Large intestine (tissue), 3 donors: Measurements from ENCODE around the gene FADS1. TPM values are rescaled to one million over a fixed set of nuclear protein-coding genes. Genes with fewer than 3 reads are reported as not detected.

ENCODE experiments used
- DNase-seq, 2 donors: peaks; one replicate each; pipeline versions ENCODE4 v3.0.0 to v3.0.0-alpha.2; 2013
- H3K27ac ChIP-seq: one replicate; pipeline ENCODE4 v1.5.1; 2013; ENCODE audit warnings: low read length
- H3K27me3 ChIP-seq: 2 replicates; pipeline ENCODE4 v1.6.1; 2013; ENCODE audit warnings: low read length; ENCODE audit not compliant: control insufficient read depth, insufficient read depth
- H3K36me3 ChIP-seq: 2 replicates; pipeline ENCODE4 v1.6.1; 2013; ENCODE audit warnings: low read length; ENCODE audit not compliant: control insufficient read depth, insufficient read depth
- H3K4me1 ChIP-seq: one replicate; pipeline ENCODE4 v1.6.1; 2013; ENCODE audit warnings: low read length; ENCODE audit not compliant: control insufficient read depth, insufficient read depth
- H3K4me3 ChIP-seq: one replicate; pipeline ENCODE4 v1.5.1; 2013; ENCODE audit warnings: low read length
- H3K9me3 ChIP-seq: one replicate; pipeline ENCODE4 v1.6.1; 2013; ENCODE audit warnings: mild to moderate bottlenecking, low read depth, low read length, moderate library complexity; ENCODE audit not compliant: control insufficient read depth
- WGBS: methylation state at CpG from one replicate; pipeline ENCODE4 v1.1.5; 2013; ENCODE audit warnings: low lambda C conversion rate; ENCODE audit not compliant: insufficient coverage; 5-methylcytosine and 5-hydroxymethylcytosine counted together
- polyA plus RNA-seq: library from polyadenylated mRNA; unstranded; fragments of 120-200 nt; gene quantifications from one replicate; pipeline ENCODE4 v1.2.1, GENCODE V29; 2013

Gene FADS1
- polyA plus RNA-seq, 1 donor, result 9.0 TPM

- Histone ChIP-seq H3K4me3 (no peak overlapping the region), H3K36me3 (peaks cover 67% of the 10 kb centered on the region), H3K4me1 (peaks cover 10% of the 10 kb centered on the region), H3K27me3 (no peaks in the 10 kb centered on the region), H3K9me3 (no peaks in the 10 kb centered on the region), H3K27ac (no peak overlapping the region)
- DNase-seq, result no peak
- WGBS, result no CpG with 5 or more reads among the region's 20 CpGs
Measured at GRCh38 chr11:61775606-61776554, 40.9 kb downstream of the FADS1 start.

- no peak overlapping the region for H3K27ac ChIP-seq
- DNase-seq, result no peak
- H3K27me3 ChIP-seq, result no peaks in the 10 kb centered on the region
- H3K4me3 ChIP-seq, result no peak overlapping the region
- H3K4me1 ChIP-seq, result peaks cover 10% of the 10 kb centered on the region
- WGBS, result no CpG with 5 or more reads among the region's 6 CpGs
- H3K9me3 ChIP-seq, result no peaks in the 10 kb centered on the region
- H3K36me3 ChIP-seq, result peaks cover 61% of the 10 kb centered on the region
Measured at GRCh38 chr11:61775106-61775505, 41.7 kb downstream of the FADS1 start.

GRCh38 chr11:61774411-61774810 lies 42.4 kb downstream of the FADS1 start:
- H3K4me1 ChIP-seq, result peaks cover 16% of the 10 kb centered on the region

GRCh38 chr11:61773809-61774208 lies 43.0 kb downstream of the FADS1 start:
- DNase-seq, result no peak
- H3K4me3 ChIP-seq, result no peak overlapping the region
- peaks cover 48% of the 10 kb centered on the region for H3K36me3 ChIP-seq
- no peaks in the 10 kb centered on the region for H3K9me3 ChIP-seq
- WGBS, result 100% methylated on average over 2 of the region's 18 CpGs
- peaks cover 22% of the 10 kb centered on the region for H3K4me1 ChIP-seq
- H3K27me3 ChIP-seq, result no peaks in the 10 kb centered on the region
- H3K27ac ChIP-seq, result no peak overlapping the region

More at GRCh38 chr11:61774411-61774810, 42.4 kb downstream of the FADS1 start:
- Histone ChIP-seq H3K9me3 (no peaks in the 10 kb centered on the region), H3K27ac (no peak overlapping the region), H3K27me3 (no peaks in the 10 kb centered on the region), H3K4me3 (no peak overlapping the region), H3K36me3 (peaks cover 54% of the 10 kb centered on the region)
- no peak for DNase-seq
- 83% methylated on average over 2 of the region's 12 CpGs for WGBS

- no peak overlapping the region for H3K27ac ChIP-seq
- DNase-seq, result peak in 1 of 2 donors; percentile 31
- H3K36me3 ChIP-seq, result peaks cover 43% of the 10 kb centered on the region
- no peaks in the 10 kb centered on the region for H3K9me3 ChIP-seq
- WGBS, result no CpG with 5 or more reads among the region's 10 CpGs
- peaks cover 27% of the 10 kb centered on the region for H3K4me1 ChIP-seq
- no peak overlapping the region for H3K4me3 ChIP-seq
- H3K27me3 ChIP-seq, result no peaks in the 10 kb centered on the region
Measured at GRCh38 chr11:61773356-61773755, 43.4 kb downstream of the FADS1 start.

- no peaks in the 10 kb centered on the region for H3K9me3 ChIP-seq
- H3K27ac ChIP-seq, result no peak overlapping the region
- peaks cover 33% of the 10 kb centered on the region for H3K4me1 ChIP-seq
- H3K36me3 ChIP-seq, result peaks cover 34% of the 10 kb centered on the region
- H3K27me3 ChIP-seq, result no peaks in the 10 kb centered on the region
- no peak overlapping the region for H3K4me3 ChIP-seq
- no CpG with 5 or more reads among the region's 7 CpGs for WGBS
- no peak for DNase-seq
Measured at GRCh38 chr11:61771985-61772455, 44.8 kb downstream of the FADS1 start.

- 100% methylated on average over 1 of the region's 15 CpGs for WGBS
- no peak for DNase-seq
- Histone ChIP-seq H3K4me3 (no peak overlapping the region), H3K4me1 (peaks cover 38% of the 10 kb centered on the region), H3K9me3 (no peaks in the 10 kb centered on the region), H3K27ac (no peak overlapping the region), H3K27me3 (no peaks in the 10 kb centered on the region), H3K36me3 (peaks cover 27% of the 10 kb centered on the region)
Measured at GRCh38 chr11:61771195-61771894, 45.5 kb downstream of the FADS1 start.

GRCh38 chr11:61769946-61770683 lies 46.7 kb downstream of the FADS1 start:
- Histone ChIP-seq H3K4me3 (no peak overlapping the region), H3K27ac (no peak overlapping the region)
- WGBS, result no CpG with 5 or more reads among the region's 20 CpGs

GRCh38 chr11:61769169-61769920 lies 47.5 kb downstream of the FADS1 start:
- Histone ChIP-seq H3K27me3 (no peaks in the 10 kb centered on the region), H3K4me1 (peaks cover 44% of the 10 kb centered on the region), H3K4me3 (no peak overlapping the region), H3K27ac (peak overlapping the region; percentile 9), H3K36me3 (peaks cover 17% of the 10 kb centered on the region), H3K9me3 (no peaks in the 10 kb centered on the region)
- whole genome bisulfite sequencing, result no CpG with 5 or more reads among the region's 33 CpGs
- DNase-seq, result peak; percentile 46 to 68

More at GRCh38 chr11:61769946-61770683, 46.7 kb downstream of the FADS1 start:
- DNase-seq, result no peak
- Histone ChIP-seq H3K27me3 (no peaks in the 10 kb centered on the region), H3K9me3 (no peaks in the 10 kb centered on the region), H3K4me1 (peaks cover 37% of the 10 kb centered on the region), H3K36me3 (peaks cover 22% of the 10 kb centered on the region)
